ENCODE results near the gene SPTBN4.

DNA sequence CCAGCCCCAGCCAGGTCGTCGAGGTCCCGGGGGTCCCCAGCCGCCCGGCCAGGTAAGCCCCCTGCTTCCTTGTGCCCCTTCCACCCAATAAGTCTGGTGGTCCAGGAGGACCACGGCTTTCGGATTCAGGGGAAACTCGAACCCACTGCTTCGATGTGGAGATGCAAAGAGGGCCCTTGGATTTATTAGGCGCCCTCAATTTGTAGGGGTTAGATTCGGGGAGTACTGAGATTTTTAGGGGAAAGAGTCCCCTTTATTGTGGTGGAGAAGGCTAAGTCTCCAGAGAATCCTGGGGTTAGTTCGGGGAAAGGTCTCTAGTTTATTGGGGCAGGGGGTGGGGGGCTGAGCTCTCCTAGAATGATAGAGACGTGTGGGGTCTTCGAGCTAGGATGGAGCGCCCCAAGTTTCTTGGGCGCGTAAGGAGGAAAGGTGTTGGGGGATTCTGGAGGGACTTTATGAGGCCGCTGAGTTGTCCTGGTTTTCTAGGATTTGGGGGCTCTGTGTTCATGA lies 130.6 kb downstream of the SPTBN4 start:
- TF ChIP-seq POLR2A (IDR thresholded peaks at IDR 0.05; ENCODE audit: low read depth, low read length) (no peak), TAF1 (IDR thresholded peaks at IDR 0.05; ENCODE audit: borderline replicate concordance, low read depth, low read length) (no peak)
